Suprapubic skin (tissue), 4 donors: ENCODE measurements around the gene TRIP4. TPM values are rescaled to one million over a fixed set of nuclear protein-coding genes. Genes with fewer than 3 reads are reported as not detected.

Experiments used
- DNase-seq, 2 donors: peaks; one replicate each; pipeline ENCODE4 v3.0.0-alpha.2; 2019; ENCODE audit warnings: low spot score in 2 of 2
- H3K27ac ChIP-seq: fragments of 200-600 bp; sonication (generic); one replicate; pipeline ENCODE4 v1.5.1; 2019
- H3K27me3 ChIP-seq: fragments of 200-600 bp; sonication (generic); one replicate; pipeline ENCODE4 v1.5.1; 2019
- H3K36me3 ChIP-seq: fragments of 200-600 bp; sonication (generic); one replicate; pipeline ENCODE4 v1.5.1; 2019
- H3K4me1 ChIP-seq: fragments of 200-600 bp; sonication (generic); one replicate; pipeline ENCODE4 v1.5.1; 2019
- H3K4me3 ChIP-seq: fragments of 200-600 bp; sonication (generic); one replicate; pipeline ENCODE4 v1.5.1; 2019; ENCODE audit warnings: mild to moderate bottlenecking
- H3K9me3 ChIP-seq: fragments of 200-600 bp; sonication (generic); one replicate; pipeline ENCODE4 v1.5.1; 2019
- CTCF ChIP-seq, 2 donors: fragments of 200-600 bp in 1 of 2; fragments of 450-650 bp in 1 of 2; sonication (generic) in 1 of 2; IDR thresholded peaks; one replicate each; pipeline ENCODE4 v1.5.1; 2016 to 2019; ENCODE audit warnings: antibody characterized with exemption in 2 of 2, mild to moderate bottlenecking in 1 of 2, moderate library complexity in 1 of 2
- EP300 ChIP-seq: sonication (generic); formaldehyde crosslinking; IDR thresholded peaks from one replicate; pipeline ENCODE4 v1.6.1; 2017; ENCODE audit warnings: antibody characterized with exemption
- POLR2A ChIP-seq, 2 donors: fragments of 450-650 bp; IDR thresholded peaks; one replicate each; pipeline ENCODE4 v1.6.1; 2017; ENCODE audit warnings: antibody characterized with exemption in 2 of 2, mild to moderate bottlenecking in 2 of 2, moderate library complexity in 2 of 2
- POLR2AphosphoS5 ChIP-seq, 3 donors: sonication (generic); formaldehyde crosslinking; IDR thresholded peaks; one replicate each; pipeline ENCODE4 v1.6.1; 2017; ENCODE audit warnings: antibody characterized with exemption in 3 of 3
- WGBS: methylation state at CpG from one replicate; pipeline ENCODE4 v1.1.5; 2018; 5-methylcytosine and 5-hydroxymethylcytosine counted together
- total RNA-seq, 4 donors: library from RNA; depleted of rRNA; stranded (reverse); fragments of >200 nt; gene quantifications; one replicate each; pipeline ENCODE4 v1.1.0, GENCODE V29; 2016

The TRIP4 gene
- total RNA-seq, 4 donors from 2014 or later = 8.3 to 22.2 (median 13.0) TPM

GRCh38 chr15:64503197-64503596 is 115.6 kb downstream of the TRIP4 start:
- H3K27me3 ChIP-seq = no peaks in the 10 kb centered on the region
- peaks cover 31% of the 10 kb centered on the region for H3K36me3 ChIP-seq
- TF ChIP-seq POLR2AphosphoS5 (IDR thresholded peaks at IDR 0.05) (no peak), POLR2A (IDR thresholded peaks at IDR 0.05) (no peak), EP300 (no peak), CTCF (IDR thresholded peaks at IDR 0.05) (no peak)
- no peak overlapping the region for H3K4me3 ChIP-seq
- no peak for DNase-seq
- peaks cover 45% of the 10 kb centered on the region for H3K4me1 ChIP-seq
- no peak overlapping the region for H3K27ac ChIP-seq
- no peaks in the 10 kb centered on the region for H3K9me3 ChIP-seq
- 50% methylated on average over 4 of the region's 4 CpGs for WGBS

GRCh38 chr15:64503640-64504039 is 116.0 kb downstream of the TRIP4 start:
- Histone ChIP-seq H3K4me3 (no peak overlapping the region), H3K27ac (no peak overlapping the region), H3K27me3 (no peaks in the 10 kb centered on the region), H3K9me3 (no peaks in the 10 kb centered on the region), H3K4me1 (peaks cover 45% of the 10 kb centered on the region), H3K36me3 (peaks cover 31% of the 10 kb centered on the region)
- TF ChIP-seq EP300 (no peak), CTCF (IDR thresholded peaks at IDR 0.05) (no peak), POLR2A (IDR thresholded peaks at IDR 0.05) (no peak), POLR2AphosphoS5 (IDR thresholded peaks at IDR 0.05) (no peak)
- no peak for DNase-seq
- WGBS = 50% methylated on average over 1 of the region's 1 CpG

Other genes starting within 250 kb of the TRIP4 start
- under 1 TPM in 3 of 4 donors, not detected in 1; 0.19 to 0.80 (median 0.64) TPM for gene SNX22, start 236.1 kb upstream of the TRIP4 start, total RNA-seq
- gene PPIB, start 224.8 kb upstream of the TRIP4 start, total RNA-seq = 100 to 1,000 TPM; 124 to 248 (median 180) TPM
- 10 to 100 TPM; 15.9 to 28.8 (median 23.9) TPM for gene CSNK1G1, start 31.7 kb upstream of the TRIP4 start, total RNA-seq
- gene PCLAF, start 6.4 kb upstream of the TRIP4 start, total RNA-seq = 10 to 100 TPM in 1 of 4 donors, 1 to 10 TPM in 3; 2.5 to 13.1 (median 3.0) TPM
- gene ZNF609, start 72.7 kb downstream of the TRIP4 start, total RNA-seq = 10 to 100 TPM; 18.6 to 40.1 (median 23.7) TPM